H7 (cell line): ENCODE results near the gene CROCC. TPM values are rescaled to one million over a fixed set of nuclear protein-coding genes. Genes with fewer than 3 reads are reported as not detected.

Experiments used
- DNase-seq: peaks from one replicate; pipeline ENCODE4 v3.0.0; 2012
- H3K27me3 ChIP-seq: 2 replicates; pipeline ENCODE4 v1.6.0; 2011; ENCODE audit warnings: mild to moderate bottlenecking, low read length; ENCODE audit not compliant: control insufficient read depth, insufficient read depth
- H3K36me3 ChIP-seq: replicated peaks from 2 replicates; pipeline ENCODE4 v1.5.1; 2011; ENCODE audit warnings: low read length; ENCODE audit not compliant: control insufficient read depth, insufficient read depth
- H3K4me3 ChIP-seq: 2 replicates; pipeline ENCODE4 v1.5.1; 2011; ENCODE audit warnings: low read depth, mild to moderate bottlenecking, control low read depth, low read length, moderate library complexity; ENCODE audit not compliant: insufficient read depth
- total RNA-seq: library from RNA; depleted of rRNA; stranded (reverse); fragments of >200 nt; shearing (Covaris generic); gene quantifications from 2 replicates; pipeline ENCODE4 v1.2.3, GENCODE V29; 2014; rRNA removed

The CROCC gene
- total RNA-seq, 1 experiment from 2014 or later: 59.5 TPM

- H3K27me3 ChIP-seq: no peaks in the 10 kb centered on the region
- H3K36me3 ChIP-seq: peaks cover 34% of the 10 kb centered on the region
- H3K4me3 ChIP-seq: no peak overlapping the region
- no peak for DNase-seq
These were observed 97.1 kb downstream of the CROCC start for GRCh38 chr1:17018849-17019248.

- Histone ChIP-seq H3K27me3 (no peaks in the 10 kb centered on the region), H3K36me3 (peaks cover 39% of the 10 kb centered on the region), H3K4me3 (no peak overlapping the region)
- DNase-seq: no peak
These were observed 98.8 kb downstream of the CROCC start for GRCh38 chr1:17020502-17020901.

GRCh38 chr1:17021896-17022295 is 100.2 kb downstream of the CROCC start:
- H3K27me3 ChIP-seq: no peaks in the 10 kb centered on the region
- no peak overlapping the region for H3K4me3 ChIP-seq
- DNase-seq: no peak
- peaks cover 47% of the 10 kb centered on the region for H3K36me3 ChIP-seq

Other genes with a start within 250 kb of the CROCC start
- gene RNU1-4, start 181.4 kb upstream of the CROCC start, total RNA-seq: under 0.01 TPM in 2 replicates
- under 0.01 TPM in 2 replicates for gene RNU1-2, start 26.0 kb upstream of the CROCC start, total RNA-seq
- 176 and 202 TPM in 2 replicates for gene MFAP2, start 58.7 kb downstream of the CROCC start, total RNA-seq
- 128 and 162 TPM in 2 replicates for gene ATP13A2, start 90.0 kb downstream of the CROCC start, total RNA-seq
- 225 and 238 TPM in 2 replicates for gene SDHB, start 132.1 kb downstream of the CROCC start, total RNA-seq
- gene PADI2, start 197.5 kb downstream of the CROCC start, total RNA-seq: 2.0 and 2.1 TPM in 2 replicates